Measurements from ENCODE around the gene GPR132. TPM values are rescaled to one million over a fixed set of nuclear protein-coding genes. Genes with fewer than 3 reads are reported as not detected.

GPR132 gene
- total RNA-seq, 1 experiment from 2014 or later: 0.10 TPM

DNA sequence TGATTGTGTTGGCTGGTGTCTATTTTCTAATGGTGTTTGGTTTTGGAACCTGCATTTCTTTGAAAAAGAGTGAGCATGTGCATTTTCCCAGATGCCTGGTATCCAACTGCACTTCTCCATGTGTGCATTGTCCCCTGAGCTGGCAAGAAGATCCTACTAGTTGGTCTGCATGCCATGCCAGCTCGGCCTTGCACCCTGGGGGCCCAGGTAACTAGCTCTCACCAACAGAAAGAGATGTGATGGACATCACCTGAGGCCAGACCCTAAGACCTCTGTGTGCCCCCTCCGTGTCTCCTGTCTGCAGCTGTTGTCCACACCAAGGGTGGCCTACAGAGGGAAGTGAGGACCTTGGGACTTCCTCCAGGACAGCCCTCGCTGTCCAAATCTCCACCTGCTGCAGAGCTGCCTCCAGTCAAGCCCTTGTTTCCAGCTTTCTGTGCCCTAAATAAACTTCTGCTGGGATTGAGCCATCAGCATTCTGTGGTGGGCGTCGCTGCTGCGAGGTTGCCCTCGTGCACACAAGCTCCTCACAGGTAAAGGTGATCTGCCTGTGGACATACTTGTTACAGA, 30.1 kb upstream of the GPR132 start:
- Histone ChIP-seq H3K4me2 (ENCODE audit: low read length) (peak overlapping the region; percentile 86), H4K20me1 (ENCODE audit: insufficient read depth) (no peaks in the 10 kb centered on the region), H3K9ac (ENCODE audit: low read length) (no peak overlapping the region), H2AFZ (ENCODE audit: low read depth, low read length, poor library complexity, severe bottlenecking) (no peak overlapping the region), H3K4me3 (replicated peaks in 1 of 2; ENCODE audit: low read depth in 1 of 2, low read length in 2 of 2) (no peak overlapping the region), H3K9me2 (ENCODE audit: insufficient read depth) (no peaks in the 10 kb centered on the region), H3K27me3 (ENCODE audit: insufficient read depth, low read length) (no peaks in the 10 kb centered on the region), H3K27ac (ENCODE audit: low read depth, low read length) (no peak overlapping the region), H3K36me3 (ENCODE audit: control insufficient read depth in 1 of 2, insufficient read depth in 2 of 2, low read length in 2 of 2) (no peaks in the 10 kb centered on the region), H3K79me2 (ENCODE audit: insufficient read depth, low read length) (peaks cover 9% of the 10 kb centered on the region; the same call in 1 of the 2 replicates), H3K9me3 (ENCODE audit: control insufficient read depth in 1 of 2, insufficient read depth in 1 of 2, low read depth in 1 of 2, low read length in 2 of 2) (no peaks in the 10 kb centered on the region; a peak in 1 of 4 replicates), H3K4me1 (ENCODE audit: control insufficient read depth in 1 of 2, insufficient read depth in 2 of 2, low read length in 2 of 2) (peaks cover 36 to 47% of the 10 kb centered on the region in 2 experiments)
- POLR2A ChIA-PET: no interaction called here
- TF ChIP-seq, protein P1, sequence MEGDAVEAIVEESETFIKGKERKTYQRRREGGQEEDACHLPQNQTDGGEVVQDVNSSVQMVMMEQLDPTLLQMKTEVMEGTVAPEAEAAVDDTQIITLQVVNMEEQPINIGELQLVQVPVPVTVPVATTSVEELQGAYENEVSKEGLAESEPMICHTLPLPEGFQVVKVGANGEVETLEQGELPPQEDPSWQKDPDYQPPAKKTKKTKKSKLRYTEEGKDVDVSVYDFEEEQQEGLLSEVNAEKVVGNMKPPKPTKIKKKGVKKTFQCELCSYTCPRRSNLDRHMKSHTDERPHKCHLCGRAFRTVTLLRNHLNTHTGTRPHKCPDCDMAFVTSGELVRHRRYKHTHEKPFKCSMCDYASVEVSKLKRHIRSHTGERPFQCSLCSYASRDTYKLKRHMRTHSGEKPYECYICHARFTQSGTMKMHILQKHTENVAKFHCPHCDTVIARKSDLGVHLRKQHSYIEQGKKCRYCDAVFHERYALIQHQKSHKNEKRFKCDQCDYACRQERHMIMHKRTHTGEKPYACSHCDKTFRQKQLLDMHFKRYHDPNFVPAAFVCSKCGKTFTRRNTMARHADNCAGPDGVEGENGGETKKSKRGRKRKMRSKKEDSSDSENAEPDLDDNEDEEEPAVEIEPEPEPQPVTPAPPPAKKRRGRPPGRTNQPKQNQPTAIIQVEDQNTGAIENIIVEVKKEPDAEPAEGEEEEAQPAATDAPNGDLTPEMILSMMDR (IDR thresholded peaks at IDR 0.05 in 2 of 3, conservative IDR thresholded peaks at IDR 0.05 in 1 of 3; ENCODE audit: borderline replicate concordance in 1 of 3, insufficient read depth in 1 of 3, low read depth in 2 of 3, low read length in 2 of 3): no peak
- TF ChIP-seq EGR1 (IDR thresholded peaks at IDR 0.05; ENCODE audit: low read depth) (no peak), CEBPB (IDR thresholded peaks at IDR 0.05; ENCODE audit: low read depth) (no peak), YY1 (IDR thresholded peaks at IDR 0.05; ENCODE audit: extremely low read depth, insufficient replicate concordance, low read depth, low read length) (no peak), TCF7L2 (IDR thresholded peaks at IDR 0.05; ENCODE audit: borderline replicate concordance, extremely low read depth, insufficient read depth, insufficient read length) (no peak), EZH2 (IDR thresholded peaks at IDR 0.05) (no peak), RAD21 (IDR thresholded peaks at IDR 0.05; ENCODE audit: low read depth) (no peak), SRF (IDR thresholded peaks at IDR 0.05; ENCODE audit: low read depth) (no peak), ZFX (IDR thresholded peaks at IDR 0.05) (no peak), SIN3A (IDR thresholded peaks at IDR 0.05; ENCODE audit: low read depth) (no peak), ZNF274 (IDR thresholded peaks at IDR 0.05; ENCODE audit: low read depth, low read length) (no peak), EZH2phosphoT487 (IDR thresholded peaks at IDR 0.05; ENCODE audit: borderline replicate concordance) (no peak), JUND (IDR thresholded peaks at IDR 0.05) (no peak), POLR2AphosphoS5 (IDR thresholded peaks at IDR 0.05; ENCODE audit: low read depth, low read length) (no peak)
- TF ChIP-seq, protein P2, sequence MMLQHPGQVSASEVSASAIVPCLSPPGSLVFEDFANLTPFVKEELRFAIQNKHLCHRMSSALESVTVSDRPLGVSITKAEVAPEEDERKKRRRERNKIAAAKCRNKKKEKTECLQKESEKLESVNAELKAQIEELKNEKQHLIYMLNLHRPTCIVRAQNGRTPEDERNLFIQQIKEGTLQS (IDR thresholded peaks at IDR 0.05): no peak
- TF ChIP-seq, protein P3, sequence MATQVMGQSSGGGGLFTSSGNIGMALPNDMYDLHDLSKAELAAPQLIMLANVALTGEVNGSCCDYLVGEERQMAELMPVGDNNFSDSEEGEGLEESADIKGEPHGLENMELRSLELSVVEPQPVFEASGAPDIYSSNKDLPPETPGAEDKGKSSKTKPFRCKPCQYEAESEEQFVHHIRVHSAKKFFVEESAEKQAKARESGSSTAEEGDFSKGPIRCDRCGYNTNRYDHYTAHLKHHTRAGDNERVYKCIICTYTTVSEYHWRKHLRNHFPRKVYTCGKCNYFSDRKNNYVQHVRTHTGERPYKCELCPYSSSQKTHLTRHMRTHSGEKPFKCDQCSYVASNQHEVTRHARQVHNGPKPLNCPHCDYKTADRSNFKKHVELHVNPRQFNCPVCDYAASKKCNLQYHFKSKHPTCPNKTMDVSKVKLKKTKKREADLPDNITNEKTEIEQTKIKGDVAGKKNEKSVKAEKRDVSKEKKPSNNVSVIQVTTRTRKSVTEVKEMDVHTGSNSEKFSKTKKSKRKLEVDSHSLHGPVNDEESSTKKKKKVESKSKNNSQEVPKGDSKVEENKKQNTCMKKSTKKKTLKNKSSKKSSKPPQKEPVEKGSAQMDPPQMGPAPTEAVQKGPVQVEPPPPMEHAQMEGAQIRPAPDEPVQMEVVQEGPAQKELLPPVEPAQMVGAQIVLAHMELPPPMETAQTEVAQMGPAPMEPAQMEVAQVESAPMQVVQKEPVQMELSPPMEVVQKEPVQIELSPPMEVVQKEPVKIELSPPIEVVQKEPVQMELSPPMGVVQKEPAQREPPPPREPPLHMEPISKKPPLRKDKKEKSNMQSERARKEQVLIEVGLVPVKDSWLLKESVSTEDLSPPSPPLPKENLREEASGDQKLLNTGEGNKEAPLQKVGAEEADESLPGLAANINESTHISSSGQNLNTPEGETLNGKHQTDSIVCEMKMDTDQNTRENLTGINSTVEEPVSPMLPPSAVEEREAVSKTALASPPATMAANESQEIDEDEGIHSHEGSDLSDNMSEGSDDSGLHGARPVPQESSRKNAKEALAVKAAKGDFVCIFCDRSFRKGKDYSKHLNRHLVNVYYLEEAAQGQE (IDR thresholded peaks at IDR 0.05; ENCODE audit: low read depth): no peak
- TF ChIP-seq, protein P4, sequence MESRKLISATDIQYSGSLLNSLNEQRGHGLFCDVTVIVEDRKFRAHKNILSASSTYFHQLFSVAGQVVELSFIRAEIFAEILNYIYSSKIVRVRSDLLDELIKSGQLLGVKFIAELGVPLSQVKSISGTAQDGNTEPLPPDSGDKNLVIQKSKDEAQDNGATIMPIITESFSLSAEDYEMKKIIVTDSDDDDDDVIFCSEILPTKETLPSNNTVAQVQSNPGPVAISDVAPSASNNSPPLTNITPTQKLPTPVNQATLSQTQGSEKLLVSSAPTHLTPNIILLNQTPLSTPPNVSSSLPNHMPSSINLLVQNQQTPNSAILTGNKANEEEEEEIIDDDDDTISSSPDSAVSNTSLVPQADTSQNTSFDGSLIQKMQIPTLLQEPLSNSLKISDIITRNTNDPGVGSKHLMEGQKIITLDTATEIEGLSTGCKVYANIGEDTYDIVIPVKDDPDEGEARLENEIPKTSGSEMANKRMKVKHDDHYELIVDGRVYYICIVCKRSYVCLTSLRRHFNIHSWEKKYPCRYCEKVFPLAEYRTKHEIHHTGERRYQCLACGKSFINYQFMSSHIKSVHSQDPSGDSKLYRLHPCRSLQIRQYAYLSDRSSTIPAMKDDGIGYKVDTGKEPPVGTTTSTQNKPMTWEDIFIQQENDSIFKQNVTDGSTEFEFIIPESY (IDR thresholded peaks at IDR 0.05; ENCODE audit: extremely low read depth, insufficient replicate concordance, low read length): no peak
- intact Hi-C loops (cut with micrococcal nuclease): no loop called here
- BruUV-seq (replicated peaks): no TSS peak
- no peak for DNase-seq (ENCODE audit: low read depth, low spot score)
- RAD21 ChIA-PET (ENCODE audit: low non-redundant PET in 1 of 2, low total read pairs in 2 of 2, uncharacterized antibody in 2 of 2, unreplicated experiment in 2 of 2): no interaction called here
- CTCF ChIA-PET: no interaction called here
- no peak for ATAC-seq
